GM18502 (cell line): ENCODE results near the gene HDAC7.
A peak's percentile ranks its signal among the peaks of the same experiment; 100 is the strongest.

ENCODE experiments used
- ATAC-seq: cut with Tn5 transposase; IDR thresholded peaks from one replicate; pipeline ENCODE4 v1.9.1; 2021; ENCODE audit warnings: mild to moderate bottlenecking; ENCODE audit not compliant: unreplicated experiment, poor library complexity

The HDAC7 gene

DNA sequence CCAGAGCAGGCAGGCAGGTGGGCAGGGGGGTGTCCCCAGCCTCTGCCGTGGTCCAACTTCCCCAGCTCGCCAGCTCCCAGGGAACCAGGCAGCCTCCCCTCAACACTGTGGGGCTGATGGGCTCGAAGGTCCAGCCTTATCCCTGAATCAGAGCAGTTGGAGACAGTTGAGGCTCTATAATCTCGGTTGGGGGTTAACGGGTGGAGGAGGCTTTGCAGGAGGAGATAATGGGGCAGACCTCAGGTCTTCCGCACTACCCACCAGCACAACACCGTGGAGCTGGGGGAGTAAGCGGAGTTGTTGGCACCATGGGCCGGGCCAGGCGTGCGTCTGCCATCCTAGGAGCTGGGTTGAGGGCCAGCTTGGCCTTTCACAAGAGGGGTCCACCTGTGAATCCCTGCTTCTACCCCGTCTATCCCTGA lies 13.9 kb upstream of the HDAC7 start:
- ATAC-seq, result no peak

DNA sequence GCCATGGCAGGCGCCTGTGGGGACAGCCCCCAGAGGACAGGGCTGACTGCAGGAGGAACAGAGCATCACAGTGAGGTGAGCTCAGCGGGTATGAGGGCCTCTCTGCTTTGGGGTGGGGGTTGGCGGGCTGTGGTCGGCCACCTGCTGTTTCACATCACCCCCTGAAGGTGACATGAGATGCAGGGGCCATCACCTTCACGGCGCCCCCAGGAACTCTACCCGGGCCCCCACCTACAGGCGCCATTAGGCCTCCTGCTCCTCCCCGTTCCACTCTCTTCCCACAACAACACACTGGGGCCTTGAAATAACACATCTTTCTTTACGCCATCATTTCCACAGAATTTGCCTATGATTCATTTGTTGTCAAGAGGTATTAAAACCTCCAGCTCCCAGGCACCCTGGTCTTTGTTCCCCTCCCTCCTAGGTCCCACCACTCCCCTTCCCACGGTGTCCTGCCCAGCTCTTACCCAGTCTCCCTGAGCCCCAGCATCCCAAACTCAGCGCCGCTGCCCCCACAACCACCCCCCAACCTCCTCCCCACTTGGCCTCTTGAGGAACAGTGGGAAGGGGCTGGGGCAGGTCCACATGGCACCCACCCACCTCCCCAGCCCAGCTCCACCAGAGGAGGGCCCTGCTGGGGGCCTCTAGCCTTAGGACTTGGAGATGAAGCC lies 12.7 kb upstream of the HDAC7 start:
- ATAC-seq, result no peak

DNA sequence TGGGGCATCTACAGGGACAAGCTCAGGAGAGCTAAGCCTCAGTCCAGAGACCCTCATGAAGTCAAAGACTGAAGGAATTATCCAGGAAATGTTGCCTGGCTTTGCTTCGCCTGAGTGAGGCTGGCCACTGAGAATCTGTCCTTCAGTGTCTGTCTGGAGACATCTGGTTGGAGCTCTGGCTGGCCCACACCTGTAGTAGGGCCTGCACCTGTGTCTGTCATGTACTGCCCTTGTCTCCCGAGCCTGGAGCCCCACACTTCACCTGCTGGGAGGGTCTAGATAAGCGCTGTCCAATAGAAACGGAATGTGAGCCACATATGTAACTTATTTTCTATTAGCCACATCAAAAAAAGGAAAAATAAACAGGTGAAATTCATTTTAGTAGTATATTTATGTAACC lies 9.9 kb upstream of the HDAC7 start:
- ATAC-seq, result no peak

DNA sequence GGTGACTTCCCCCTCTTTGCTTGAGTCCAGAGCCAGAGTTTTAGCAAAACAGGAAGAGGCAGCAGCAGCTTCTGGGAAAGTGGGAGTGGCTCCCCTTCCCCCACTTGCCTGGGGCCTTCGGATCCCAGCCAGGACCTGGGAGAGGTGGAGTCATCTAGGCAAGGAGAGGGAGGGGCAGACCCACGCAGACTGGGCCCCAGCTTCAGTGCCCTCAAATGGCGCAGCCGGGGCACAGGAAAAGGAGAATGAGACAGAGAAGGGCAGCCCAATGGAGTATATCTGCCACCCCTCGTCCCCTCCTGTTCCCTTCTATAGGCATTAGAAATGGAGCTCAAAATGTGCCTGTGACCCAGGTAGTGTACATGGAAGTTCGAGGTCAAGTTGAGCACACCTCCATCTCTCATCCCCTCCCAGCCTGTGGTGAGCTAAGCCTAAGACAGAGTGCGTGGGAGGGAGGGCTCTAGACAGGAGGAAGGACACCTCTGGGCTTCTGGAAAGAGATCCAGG lies 9.3 kb upstream of the HDAC7 start:
- no peak for ATAC-seq

DNA sequence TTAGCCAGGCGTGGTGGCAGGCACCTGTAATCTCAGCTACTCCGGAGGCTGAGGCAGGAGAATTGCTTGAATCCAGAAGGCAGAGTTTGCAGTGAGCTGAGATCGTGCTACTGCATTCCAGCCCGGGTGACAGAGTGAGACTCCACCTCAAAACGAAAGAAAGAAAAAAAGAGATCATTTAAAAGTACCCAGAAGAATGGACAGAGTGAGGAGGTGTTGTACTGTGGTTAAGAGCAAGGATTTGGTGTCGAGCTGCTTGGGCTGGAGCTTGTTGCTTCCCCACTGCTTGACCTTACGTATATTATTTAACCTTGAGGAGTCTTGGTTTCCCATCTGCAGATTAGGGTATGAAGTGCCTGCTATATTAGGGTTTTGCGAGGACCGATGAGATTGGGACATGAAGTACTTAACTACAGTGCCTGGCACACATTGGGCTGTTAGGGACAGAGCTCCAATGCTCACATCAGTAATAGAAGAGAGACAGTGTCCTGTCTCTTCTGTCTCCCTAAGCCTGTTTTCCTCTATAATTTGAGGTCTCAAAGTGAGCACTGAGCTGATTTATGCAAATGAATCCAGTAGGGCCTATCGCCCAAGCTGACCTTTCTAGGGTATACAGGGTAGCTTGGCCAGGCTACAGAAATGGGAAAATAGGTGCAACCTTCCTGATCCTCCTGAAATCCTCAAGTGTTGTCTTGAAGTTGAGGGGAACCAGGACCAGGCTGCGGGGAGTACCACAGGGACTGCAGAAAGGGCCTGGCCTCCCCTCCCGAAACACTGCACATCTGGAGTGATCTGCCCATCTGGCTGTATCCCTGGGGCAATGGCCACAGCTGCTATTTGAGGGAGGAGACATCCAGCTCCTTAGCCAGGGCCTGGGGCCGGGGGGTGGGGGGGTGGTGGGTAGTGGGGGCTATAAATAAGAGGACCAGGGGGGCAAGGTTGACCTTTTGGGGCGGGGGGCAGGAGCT lies 8.6 kb upstream of the HDAC7 start:
- no peak for ATAC-seq

DNA sequence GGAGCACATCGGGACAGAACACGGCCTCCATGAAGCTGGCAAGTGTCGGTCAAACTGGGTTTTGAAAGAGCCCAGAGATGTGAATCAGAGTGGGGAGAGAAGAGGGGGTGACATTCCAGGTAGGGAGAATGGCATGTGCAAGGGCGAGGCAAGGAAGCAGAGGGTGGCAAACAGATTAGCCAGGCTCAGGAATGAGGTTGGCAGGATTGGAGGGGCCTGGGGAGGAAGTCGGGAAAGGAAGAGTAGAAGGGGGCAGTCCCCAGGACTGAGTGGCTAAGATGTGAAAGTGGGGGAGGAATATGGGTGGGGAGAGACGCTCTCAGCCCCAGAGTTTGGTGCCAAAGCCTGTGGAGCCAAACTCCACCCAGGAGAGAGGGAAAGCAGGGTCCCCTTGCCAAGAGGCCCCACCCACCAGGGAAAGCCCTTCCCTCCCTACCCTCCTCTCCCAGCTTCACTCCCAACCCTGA lies 5.5 kb upstream of the HDAC7 start:
- no peak for ATAC-seq

DNA sequence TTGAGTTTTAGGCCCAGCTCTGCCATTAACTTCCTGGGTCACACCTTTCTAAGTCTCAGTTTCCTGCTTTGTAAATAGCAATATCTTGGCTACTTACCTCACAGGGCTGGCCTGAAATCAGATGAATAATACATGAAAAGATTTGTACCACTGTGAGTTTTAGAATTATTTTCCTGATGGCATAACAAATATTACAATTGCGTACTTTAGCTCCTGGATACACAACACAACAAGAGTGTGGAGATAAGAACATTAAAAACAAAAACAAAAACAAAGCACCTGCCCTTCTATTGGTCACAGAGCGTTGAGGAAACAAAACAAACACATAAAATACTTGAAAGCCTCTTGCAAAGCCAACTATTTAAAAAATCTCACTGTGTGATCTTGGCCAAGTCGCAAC lies 4.9 kb upstream of the HDAC7 start:
- ATAC-seq, result no peak

DNA sequence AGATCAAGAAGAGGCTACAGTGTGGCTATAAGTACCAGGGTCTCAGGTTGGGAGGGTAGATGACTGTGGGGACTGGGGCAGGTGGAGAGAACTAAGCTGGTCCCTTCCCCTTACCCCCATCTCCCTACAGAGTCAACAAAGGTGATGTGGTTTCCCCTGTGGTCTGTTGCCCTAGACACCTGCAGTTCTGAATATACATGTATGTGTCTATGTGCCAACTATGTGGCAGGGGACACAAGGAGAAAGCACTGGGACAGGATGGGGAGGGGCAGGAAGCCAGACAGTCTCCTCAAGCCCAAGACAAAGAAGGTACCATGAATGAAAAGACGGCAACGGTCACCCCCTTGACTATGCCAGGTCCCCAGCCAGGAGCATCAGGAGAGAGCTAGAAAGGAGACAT lies 4.5 kb upstream of the HDAC7 start:
- ATAC-seq, result no peak

DNA sequence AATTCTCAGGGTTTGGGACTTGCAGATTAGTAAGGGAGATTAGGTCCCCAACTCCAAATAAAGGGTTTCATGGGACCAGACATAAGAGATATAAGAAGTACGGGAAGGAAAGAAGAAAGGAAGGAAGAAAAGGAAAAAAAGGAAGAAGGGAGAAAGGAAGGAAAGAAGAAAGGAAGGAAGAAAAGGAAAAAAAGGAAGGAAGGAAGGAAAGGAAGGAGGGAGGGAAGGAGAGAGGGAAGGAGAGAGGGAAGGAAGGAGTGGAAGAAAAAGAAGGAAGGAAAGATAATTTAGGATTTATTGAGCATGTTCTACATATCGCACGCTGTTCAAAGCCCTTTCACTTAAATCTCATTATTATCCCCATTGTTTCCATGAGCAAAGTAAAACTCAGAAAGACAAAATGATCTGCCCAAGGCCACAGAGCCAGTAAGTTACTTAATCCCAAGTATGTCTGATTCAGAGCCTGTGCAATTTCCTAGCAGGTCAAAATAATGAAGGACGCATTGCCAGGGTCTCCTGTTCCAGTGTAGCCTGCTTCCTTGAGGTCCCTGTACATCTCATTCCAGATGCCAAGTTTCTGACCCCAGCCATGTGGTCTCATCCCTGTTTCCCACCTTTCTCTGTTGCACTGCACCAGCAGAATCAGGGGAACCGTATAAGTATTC lies 3.9 kb upstream of the HDAC7 start:
- no peak for ATAC-seq

DNA sequence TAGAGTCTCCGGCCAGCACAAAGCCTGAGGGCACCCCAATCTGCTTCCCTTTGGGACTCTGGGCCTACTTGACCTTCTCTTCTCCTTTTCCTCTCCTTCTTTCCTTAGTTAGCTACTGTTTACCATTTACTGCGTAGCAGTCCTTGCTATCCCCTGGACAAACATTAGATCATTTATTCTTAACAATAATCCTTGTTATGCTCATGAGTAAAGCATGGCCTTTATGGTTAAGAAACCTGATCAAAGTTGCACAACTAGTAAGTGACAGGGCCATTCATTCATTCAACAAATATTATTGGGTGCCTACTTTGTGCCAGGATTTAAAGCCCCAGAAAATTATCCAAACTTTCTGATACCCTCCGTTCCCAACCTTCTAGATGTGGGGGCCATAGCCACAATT lies 3.2 kb upstream of the HDAC7 start:
- no peak for ATAC-seq

DNA sequence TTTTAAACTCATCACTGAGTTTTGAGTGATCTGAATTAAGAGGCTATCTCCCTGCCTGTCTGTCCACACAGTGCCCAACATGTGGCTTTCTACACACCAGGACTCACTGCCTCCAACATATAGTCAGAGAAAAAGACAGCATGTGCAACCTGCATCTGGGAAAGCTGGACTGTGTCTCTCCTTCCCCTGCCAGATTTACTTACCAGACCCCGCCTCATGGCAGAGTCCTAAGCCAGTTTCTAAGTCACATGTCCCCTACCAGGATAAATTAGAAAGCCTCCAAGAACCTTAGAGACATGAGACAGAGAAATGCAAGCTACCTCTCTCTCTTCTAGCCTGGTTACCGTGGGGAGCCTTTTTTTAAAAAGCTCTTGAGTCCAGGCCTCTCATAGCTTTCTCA lies 2.7 kb upstream of the HDAC7 start:
- no peak for ATAC-seq

DNA sequence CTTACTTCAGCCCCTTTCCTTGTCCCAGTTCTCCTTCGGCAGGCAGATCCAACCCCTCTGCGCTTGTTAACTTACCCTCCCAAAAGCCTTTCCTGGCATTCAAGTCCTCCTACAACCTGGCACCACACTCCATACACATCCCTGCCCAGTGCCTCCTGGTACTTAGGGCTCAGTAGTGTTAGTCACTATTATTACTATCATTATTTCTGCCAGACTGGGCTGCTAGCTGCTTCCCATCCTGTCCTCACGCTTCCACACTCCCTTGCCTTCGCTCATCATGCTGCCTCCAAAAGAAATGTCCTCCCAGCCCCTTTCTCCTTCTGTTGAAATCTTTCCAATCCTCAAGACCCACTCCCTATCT lies 1.6 kb upstream of the HDAC7 start:
- no peak for ATAC-seq

DNA sequence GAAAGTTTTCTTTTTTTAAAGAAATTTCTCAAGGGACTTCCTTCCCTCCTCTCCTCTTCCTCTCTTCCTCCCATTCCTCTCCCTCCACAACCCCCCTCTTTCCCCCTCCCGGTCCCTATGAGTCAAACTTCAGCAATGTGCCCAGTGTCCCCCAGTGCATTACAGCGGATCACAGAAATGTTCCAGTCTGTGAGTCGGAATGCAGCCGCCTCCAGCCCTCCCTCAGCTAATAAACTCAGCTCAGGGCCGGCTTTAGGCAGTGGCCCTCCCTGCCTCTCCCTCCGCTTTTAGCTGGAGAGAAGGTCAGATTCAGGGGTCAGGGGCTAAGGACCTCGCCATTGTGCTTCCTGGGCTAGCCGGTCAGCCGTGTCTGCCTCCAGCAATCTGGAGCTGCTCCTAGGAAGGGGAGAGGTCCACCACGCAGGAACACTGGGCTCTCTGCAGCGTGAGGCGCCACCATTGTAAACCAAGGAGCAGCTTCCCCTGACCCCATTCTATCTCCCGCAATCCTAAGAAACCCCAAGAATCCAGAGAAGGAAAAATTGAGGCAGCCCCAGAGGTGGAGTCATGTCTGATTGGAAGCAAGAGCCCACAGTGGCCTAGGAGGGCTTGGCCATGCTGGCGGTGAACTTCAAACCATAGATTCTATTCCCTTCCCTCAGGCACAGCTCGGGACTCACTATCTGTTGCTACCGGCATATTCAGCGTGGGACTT lies 1.1 kb upstream of the HDAC7 start:
- ATAC-seq, result no peak

DNA sequence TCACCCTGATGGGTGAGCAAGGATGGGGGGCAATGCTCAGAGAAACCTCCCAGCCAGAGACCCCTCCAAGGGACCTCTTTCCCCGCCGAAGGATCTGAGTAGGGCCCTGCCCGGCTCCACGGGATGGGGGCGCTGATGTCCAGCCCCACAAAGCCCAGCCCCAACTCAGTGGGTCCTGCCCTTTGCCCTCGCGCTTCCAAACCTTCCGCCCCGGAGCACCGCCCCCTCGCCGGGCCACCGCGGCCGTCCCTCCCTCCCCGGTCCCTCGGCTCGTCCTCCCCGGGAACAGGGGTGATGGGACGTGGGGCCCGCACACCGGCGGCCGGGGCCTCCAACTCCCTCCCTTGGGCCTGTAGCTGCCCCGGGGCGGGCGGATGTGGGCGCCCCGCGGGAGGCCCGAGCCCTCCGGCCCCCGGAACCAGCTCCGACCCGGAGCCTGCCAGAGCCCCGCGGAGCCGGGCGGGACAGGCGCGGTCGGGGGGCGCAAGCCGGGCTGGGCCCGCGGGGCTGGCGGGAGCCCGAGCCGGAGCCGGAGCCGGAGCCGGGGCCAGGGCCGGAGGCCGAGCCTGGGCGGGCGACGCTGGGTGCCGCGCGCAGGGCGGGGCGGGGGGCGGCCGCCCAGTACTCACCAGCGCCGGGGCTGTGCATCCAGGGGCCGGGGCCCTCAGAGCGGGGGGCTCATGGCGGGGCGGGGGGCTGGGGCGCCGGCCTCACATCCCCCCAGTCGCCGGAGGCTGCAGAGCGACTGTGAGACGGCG lies 386 bp downstream of the HDAC7 start:
- ATAC-seq, result peak; percentile 37

DNA sequence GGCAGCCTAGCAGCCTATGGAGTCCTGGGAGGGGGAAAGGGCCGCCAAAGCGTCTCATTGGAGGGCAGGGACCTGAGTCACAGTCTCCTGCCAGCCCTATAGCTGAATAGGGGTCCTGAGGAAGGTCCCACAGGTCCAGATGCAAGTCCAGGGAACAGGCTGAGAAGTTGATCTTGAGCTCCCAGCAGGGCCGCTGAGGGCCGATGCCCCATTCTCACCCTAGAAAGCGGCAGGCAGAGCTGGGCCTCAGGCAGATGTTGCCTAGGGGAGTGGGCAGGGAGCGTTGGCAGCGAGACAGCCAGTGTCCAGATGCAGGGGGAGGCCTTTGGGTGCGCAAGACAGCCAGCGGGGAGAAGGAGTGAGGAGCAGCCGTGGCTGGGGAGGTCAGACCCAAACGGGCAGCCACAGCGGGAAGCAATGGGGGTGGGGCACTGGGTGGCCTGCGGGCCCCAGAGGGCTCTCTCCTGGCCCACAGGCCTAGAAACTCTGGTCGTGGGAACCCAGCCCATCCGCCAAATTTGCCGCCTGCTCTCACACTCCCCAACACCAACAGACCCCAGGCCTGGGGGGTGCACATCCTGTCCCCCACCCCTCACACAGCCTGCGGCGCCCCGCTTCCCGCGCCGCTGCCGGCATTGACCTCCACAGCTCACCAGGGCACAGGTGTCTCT lies 1.1 kb downstream of the HDAC7 start:
- ATAC-seq, result peak; percentile 6

DNA sequence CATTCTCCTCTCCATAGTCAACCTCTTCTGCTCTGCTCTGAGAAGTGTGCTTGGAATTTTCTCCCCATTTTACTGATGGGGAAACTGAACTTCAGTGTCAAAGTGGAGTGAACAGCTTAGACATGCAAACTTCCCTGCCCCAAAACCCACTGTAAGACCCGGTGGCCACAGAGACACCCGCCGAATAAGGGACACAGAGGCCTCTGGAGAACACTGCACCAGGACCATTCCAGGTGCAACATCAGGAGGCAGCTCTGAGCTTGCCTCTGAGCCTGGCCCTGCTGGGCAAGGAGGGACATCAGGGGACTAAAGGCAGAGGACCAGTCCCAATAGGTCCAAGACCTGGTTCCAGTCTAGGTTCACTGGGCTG lies 1.7 kb downstream of the HDAC7 start:
- ATAC-seq, result no peak

DNA sequence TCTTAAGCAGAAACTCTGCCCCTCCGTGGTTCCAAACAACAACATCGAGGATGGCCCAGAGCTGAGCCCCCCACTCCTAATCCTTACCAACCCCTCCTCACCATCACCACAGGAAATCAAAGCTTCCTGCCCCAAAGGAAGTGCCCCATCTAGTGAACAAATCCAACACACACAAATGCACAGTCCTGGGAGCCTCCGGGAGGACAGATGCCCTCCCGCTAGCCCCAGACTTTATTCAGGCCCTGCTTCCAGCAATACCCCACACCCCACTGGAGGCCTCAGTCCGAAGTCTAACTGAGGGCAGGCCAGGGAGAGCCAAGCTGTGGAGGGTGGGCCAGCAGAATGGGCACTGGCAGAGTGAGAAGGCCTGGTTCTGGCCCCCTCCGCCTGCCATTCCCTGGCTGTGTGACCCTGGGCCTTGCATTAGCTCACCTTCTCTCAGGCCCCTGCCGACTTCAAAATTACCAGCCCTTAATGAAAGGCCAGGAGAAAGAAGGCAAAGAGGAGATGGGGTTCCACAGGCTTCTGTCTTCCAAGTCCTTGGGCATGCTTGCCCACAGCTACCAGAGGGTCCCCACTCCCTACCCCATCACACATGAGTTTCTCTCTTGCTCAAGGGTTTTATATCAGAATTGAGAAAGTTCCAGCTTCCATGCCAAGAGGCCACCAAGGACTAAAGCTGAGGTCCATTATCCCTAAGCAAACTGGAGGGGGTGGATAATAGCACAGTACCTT lies 2.3 kb downstream of the HDAC7 start:
- no peak for ATAC-seq
